Activated naive CD4-positive, alpha-beta T cell treated with anti-CD3 and anti-CD28 coated beads, Interleukin-2, amount 10 ng/mL, durations not matched to agents 7 days and 5 days (primary cell): Measurements from ENCODE around the gene RAB8B.

Source experiments
- CTCF ChIA-PET: fragments of 350-600 bp; sonication (Branson Sonifier 250); formaldehyde crosslinking; loops from one replicate; lab custom pipeline; 2021; ENCODE audit warnings: antibody characterized with exemption; lab: Charles Lee
- DNase-seq: peaks from one replicate; pipeline ENCODE4 v3.0.0-alpha.2; 2020
- H3K27ac Mint-ChIP-seq: one replicate; pipeline ENCODE4 v1.8.0; 2021; ENCODE audit warnings: mild to moderate bottlenecking, moderate library complexity, mixed read lengths
- H3K27me3 Mint-ChIP-seq: one replicate; pipeline ENCODE4 v1.8.0; 2021; ENCODE audit warnings: mild to moderate bottlenecking, mixed read lengths
- H3K36me3 Mint-ChIP-seq: one replicate; pipeline ENCODE4 v1.8.0; 2021; ENCODE audit warnings: mixed read lengths
- H3K4me1 Mint-ChIP-seq: one replicate; pipeline ENCODE4 v1.8.0; 2021; ENCODE audit warnings: mixed read lengths
- H3K4me3 Mint-ChIP-seq: one replicate; pipeline ENCODE4 v1.8.0; 2021; ENCODE audit warnings: mild to moderate bottlenecking, moderate library complexity, mixed read lengths
- H3K9me3 Mint-ChIP-seq: one replicate; pipeline ENCODE4 v1.8.0; 2021; ENCODE audit warnings: mixed read lengths

Gene RAB8B

DNA sequence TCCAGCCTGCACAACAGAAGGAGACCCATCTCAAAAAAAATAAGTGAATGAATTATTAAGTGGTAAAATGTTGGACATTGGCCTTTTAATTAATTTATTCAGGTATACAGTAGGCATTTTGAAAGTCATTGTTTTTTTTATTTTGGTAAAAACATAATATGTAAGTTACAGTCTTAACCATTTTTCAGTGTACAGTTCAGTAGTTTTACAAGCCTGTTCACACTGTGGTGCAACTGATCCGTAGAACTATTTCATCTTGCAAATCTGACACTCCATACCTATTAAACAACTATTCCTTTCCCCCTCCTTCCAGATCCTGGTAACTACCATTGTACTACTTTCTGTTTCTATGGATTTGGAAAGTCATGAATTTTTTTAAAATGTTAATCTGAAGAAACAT is 51.9 kb downstream of the RAB8B start:
- Mint-ChIP-seq H3K36me3 (peaks cover 55% of the 10 kb centered on the region), H3K27ac (no peak overlapping the region), H3K9me3 (peaks cover 3% of the 10 kb centered on the region), H3K27me3 (no peaks in the 10 kb centered on the region), H3K4me3 (no peak overlapping the region), H3K4me1 (peaks cover 55% of the 10 kb centered on the region)
- no peak for DNase-seq
- CTCF ChIA-PET: no interaction called here

DNA sequence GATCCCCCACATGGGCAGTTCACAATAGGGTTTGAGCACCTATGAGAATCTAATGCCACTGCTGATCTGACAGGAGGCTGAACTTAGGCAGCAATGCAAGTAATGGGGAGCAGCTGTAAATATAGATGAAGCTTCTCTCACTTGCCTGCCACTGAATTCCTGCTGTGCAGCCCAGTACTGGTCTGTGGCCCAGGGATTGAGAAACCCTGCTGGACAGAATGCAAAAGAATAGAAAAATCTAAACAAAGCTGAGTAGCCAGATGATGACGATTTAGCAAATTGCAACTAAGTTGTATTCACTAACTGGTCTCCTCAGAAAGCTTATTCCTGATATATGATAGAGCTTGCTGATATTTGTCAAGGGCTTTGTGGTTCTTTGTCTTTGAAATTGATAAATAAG is 53.7 kb downstream of the RAB8B start:
- H3K27me3 Mint-ChIP-seq: no peaks in the 10 kb centered on the region
- H3K27ac Mint-ChIP-seq: no peak overlapping the region
- CTCF ChIA-PET: interaction anchor here (1.0 to 1.1 kb wide), 2 partner anchors 47 to 54 kb away, joined by 3 read pairs; partner anchors contain the start of gene RAB8B
- DNase-seq: no peak
- peaks cover 49% of the 10 kb centered on the region for H3K4me1 Mint-ChIP-seq
- peaks cover 3% of the 10 kb centered on the region for H3K9me3 Mint-ChIP-seq
- H3K4me3 Mint-ChIP-seq: no peak overlapping the region
- H3K36me3 Mint-ChIP-seq: peaks cover 57% of the 10 kb centered on the region

DNA sequence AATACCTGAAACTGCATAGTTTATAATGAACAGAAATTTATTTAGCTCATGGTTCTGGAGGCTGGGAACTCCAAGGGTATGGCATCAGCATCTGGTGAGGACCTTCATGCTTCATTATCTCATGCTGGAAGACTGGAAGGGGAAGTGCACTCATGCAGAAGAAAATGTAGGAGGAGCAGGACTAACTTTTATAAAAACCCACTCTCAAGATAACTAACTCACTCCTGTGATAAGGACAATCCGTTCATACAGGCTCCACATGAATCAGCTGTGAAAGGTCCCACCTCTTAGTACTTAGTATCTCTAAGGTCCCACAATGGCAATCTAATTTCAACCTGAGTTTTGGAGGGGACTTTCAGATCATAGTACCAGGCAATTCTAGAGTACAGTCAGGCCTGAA is 54.4 kb downstream of the RAB8B start:
- peaks cover 44% of the 10 kb centered on the region for H3K4me1 Mint-ChIP-seq
- H3K27me3 Mint-ChIP-seq: no peaks in the 10 kb centered on the region
- H3K4me3 Mint-ChIP-seq: no peak overlapping the region
- H3K9me3 Mint-ChIP-seq: peaks cover 3% of the 10 kb centered on the region
- H3K36me3 Mint-ChIP-seq: peaks cover 58% of the 10 kb centered on the region
- DNase-seq: no peak
- H3K27ac Mint-ChIP-seq: peak overlapping the region; percentile 46
- CTCF ChIA-PET: interaction anchor here (1.1 to 1.5 kb wide), 2 partner anchors 10 to 47 kb away, joined by 3 read pairs; no protein-coding TSS in a partner anchor

DNA sequence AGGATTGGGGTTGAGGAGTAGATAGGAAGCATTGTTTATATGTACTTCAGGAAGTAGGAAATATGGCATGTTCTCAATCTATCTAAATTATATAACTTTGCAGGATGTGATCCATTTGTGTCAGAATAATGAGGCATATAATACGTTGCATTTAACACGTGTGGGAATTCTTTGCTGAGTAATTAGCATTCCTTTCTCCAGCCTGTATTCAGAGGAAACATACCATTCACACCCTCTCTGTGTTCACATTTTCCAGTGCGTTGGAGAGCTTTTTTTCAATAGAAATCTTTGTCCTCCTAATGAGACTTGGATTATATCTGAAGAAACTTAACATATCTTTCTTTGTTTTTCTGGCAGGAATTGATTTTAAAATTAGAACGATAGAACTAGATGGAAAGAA is 55.0 kb downstream of the RAB8B start:
- DNase-seq: no peak
- H3K27ac Mint-ChIP-seq: peak overlapping the region; percentile 77

DNA sequence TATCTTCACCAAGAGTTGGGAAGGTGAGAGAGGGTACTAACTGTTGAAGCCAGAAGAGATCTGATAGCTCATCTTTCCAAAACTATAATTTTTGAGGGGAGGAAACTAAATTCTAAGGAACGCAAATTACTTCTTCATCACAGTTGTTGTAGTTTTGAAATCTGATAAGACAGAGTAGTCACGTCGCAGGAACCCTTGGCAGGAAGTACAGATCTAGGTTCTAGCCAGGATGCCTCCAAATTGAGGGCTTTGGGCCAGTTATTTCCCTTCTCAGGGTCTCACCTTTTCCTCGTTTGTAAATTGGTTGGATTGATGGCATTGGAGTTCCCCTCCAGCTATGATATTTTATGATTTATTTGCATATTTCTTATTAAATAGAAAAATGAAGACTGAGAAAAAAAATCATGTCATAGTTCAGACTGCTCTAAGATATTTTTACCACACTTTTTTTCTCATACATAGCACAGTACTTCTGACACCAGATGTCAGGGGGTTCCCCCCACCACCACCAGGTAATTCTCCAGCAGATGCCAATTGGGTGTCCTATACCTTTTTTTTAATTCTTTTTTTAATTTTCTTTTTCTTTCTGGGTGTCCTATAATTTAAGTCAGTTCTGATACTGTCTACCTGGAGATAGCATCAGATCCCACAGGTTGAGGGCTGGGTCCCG is 55.7 kb downstream of the RAB8B start:
- peak; percentile 26 for DNase-seq
- Mint-ChIP-seq H3K27ac (peak overlapping the region; percentile 77), H3K27me3 (no peaks in the 10 kb centered on the region), H3K36me3 (peaks cover 61% of the 10 kb centered on the region), H3K9me3 (peaks cover 3% of the 10 kb centered on the region), H3K4me3 (no peak overlapping the region), H3K4me1 (peaks cover 35% of the 10 kb centered on the region)
- CTCF ChIA-PET: interaction anchor here (1.5 kb wide), 1 partner anchor 11 kb away, joined by 3 read pairs; no protein-coding TSS in a partner anchor

More for the DNA sequence above, 55.0 kb downstream of the RAB8B start:
- CTCF ChIA-PET: interaction anchor here (1.5 kb wide), 1 partner anchor 10 kb away, joined by 3 read pairs; no protein-coding TSS in a partner anchor
- Mint-ChIP-seq H3K36me3 (peaks cover 62% of the 10 kb centered on the region), H3K27me3 (no peaks in the 10 kb centered on the region), H3K9me3 (peaks cover 3% of the 10 kb centered on the region), H3K4me1 (peaks cover 40% of the 10 kb centered on the region), H3K4me3 (no peak overlapping the region)

- H3K4me1 Mint-ChIP-seq: peaks cover 33% of the 10 kb centered on the region
Measured at GRCh38 chr15:63246691-63247469, 57.5 kb downstream of the RAB8B start.

DNA sequence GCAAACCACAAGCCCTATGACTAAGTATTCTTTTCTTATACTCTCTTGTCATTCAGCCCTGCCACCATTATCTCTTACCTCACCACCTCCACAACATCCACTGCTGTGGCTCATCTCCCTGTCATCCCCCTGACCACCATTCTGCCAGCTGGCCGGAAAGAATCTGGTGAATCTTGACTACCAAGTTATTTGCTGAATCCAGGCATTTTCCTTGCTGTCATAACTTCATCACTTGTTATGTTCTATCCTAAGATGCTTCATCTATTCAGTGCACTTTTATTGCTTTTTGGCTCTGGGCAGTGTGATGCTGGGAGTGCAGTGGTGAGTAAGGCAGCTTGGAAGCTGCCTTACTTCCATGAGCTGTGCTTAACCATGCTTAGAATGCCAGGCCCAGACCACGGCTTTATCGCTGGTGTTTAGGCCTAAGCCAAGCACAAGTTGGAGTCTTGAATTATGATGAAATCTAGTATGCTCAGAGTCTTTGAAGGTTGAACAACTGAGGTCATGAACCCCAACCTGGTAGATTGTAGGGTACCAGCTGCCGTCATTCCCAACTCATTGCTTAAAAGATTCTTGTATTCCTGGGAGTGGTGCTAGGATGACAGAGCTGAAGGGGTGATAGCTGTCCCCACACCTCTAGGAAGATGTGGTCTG is 61.0 kb downstream of the RAB8B start:
- no peak for DNase-seq
- Mint-ChIP-seq H3K27me3 (no peaks in the 10 kb centered on the region), H3K4me1 (peaks cover 12% of the 10 kb centered on the region), H3K4me3 (no peak overlapping the region), H3K27ac (peak overlapping the region; percentile 8), H3K36me3 (peaks cover 70% of the 10 kb centered on the region), H3K9me3 (no peaks in the 10 kb centered on the region)
- CTCF ChIA-PET: no interaction called here

More at GRCh38 chr15:63246691-63247469, 57.5 kb downstream of the RAB8B start:
- Mint-ChIP-seq H3K36me3 (peaks cover 73% of the 10 kb centered on the region), H3K27me3 (no peaks in the 10 kb centered on the region), H3K27ac (peak overlapping the region; percentile 11), H3K4me3 (no peak overlapping the region), H3K9me3 (peaks cover 3% of the 10 kb centered on the region)
- DNase-seq: no peak
- CTCF ChIA-PET: interaction anchor here (1.2 kb wide), 1 partner anchor 15 kb away, joined by 3 read pairs; no protein-coding TSS in a partner anchor

DNA sequence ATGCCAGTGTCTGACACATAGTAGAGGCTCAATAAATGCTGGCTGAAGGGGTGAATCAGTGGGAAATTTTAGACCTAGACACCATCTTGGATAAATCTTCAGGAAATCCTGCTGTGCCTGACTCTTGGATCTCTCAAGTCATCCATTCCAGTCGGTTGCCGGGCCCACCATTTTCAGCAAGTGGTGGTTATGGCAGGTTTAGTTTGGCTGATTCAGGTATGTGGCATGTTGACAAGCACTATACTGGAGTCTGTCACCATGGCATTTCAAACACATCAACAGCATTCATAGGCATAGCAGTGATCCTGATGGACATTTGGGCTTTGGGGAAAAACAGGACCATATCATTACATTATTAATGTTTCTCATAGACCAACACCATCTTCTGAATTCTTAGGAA is 62.3 kb downstream of the RAB8B start:
- H3K27ac Mint-ChIP-seq: no peak overlapping the region
- no peak for DNase-seq
- CTCF ChIA-PET: no interaction called here
- H3K9me3 Mint-ChIP-seq: no peaks in the 10 kb centered on the region
- H3K4me3 Mint-ChIP-seq: no peak overlapping the region
- H3K4me1 Mint-ChIP-seq: peaks cover 8% of the 10 kb centered on the region
- H3K36me3 Mint-ChIP-seq: peaks cover 70% of the 10 kb centered on the region
- no peaks in the 10 kb centered on the region for H3K27me3 Mint-ChIP-seq

DNA sequence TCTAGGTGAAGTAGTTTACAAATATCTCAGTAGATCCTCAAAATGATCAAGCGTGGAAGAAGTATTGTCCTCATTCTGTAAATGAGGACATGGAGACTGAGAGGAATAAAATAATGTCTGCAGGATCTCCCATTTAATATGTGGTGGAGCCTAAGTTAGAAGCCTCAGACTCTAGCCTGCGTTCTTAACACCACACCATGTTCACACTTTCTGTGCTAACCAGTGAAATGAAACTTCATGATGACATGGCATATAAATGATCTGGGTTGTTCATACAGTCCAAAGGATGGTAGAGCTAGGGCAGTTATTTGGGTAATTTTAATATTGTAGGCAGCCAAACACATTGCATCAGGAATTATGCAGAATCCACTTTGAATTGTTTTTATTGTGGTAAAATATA is 62.9 kb downstream of the RAB8B start:
- no peak overlapping the region for H3K27ac Mint-ChIP-seq
- CTCF ChIA-PET: no interaction called here

GRCh38 chr15:63254991-63255390 is 65.6 kb downstream of the RAB8B start:
- Mint-ChIP-seq H3K36me3 (peaks cover 66% of the 10 kb centered on the region), H3K4me3 (no peak overlapping the region), H3K9me3 (no peaks in the 10 kb centered on the region), H3K27me3 (no peaks in the 10 kb centered on the region), H3K27ac (no peak overlapping the region), H3K4me1 (peaks cover 4% of the 10 kb centered on the region)
- CTCF ChIA-PET: no interaction called here
- DNase-seq: no peak

More for the DNA sequence above, 62.9 kb downstream of the RAB8B start:
- peaks cover 65% of the 10 kb centered on the region for H3K36me3 Mint-ChIP-seq
- DNase-seq: no peak
- H3K4me1 Mint-ChIP-seq: peaks cover 4% of the 10 kb centered on the region
- no peak overlapping the region for H3K4me3 Mint-ChIP-seq
- H3K27me3 Mint-ChIP-seq: no peaks in the 10 kb centered on the region
- H3K9me3 Mint-ChIP-seq: no peaks in the 10 kb centered on the region

GRCh38 chr15:63255489-63255990 is 66.1 kb downstream of the RAB8B start:
- Mint-ChIP-seq H3K27me3 (no peaks in the 10 kb centered on the region), H3K4me1 (peaks cover 3% of the 10 kb centered on the region), H3K9me3 (no peaks in the 10 kb centered on the region), H3K4me3 (no peak overlapping the region), H3K27ac (peak overlapping the region; percentile 42), H3K36me3 (peaks cover 64% of the 10 kb centered on the region)
- no peak for DNase-seq
- CTCF ChIA-PET: no interaction called here

GRCh38 chr15:63256433-63257274 is 67.2 kb downstream of the RAB8B start:
- DNase-seq: no peak
- H3K27ac Mint-ChIP-seq: peak overlapping the region; percentile 42
- CTCF ChIA-PET: interaction anchor here (0.6 to 1.1 kb wide), 2 partner anchors 91 to 212 kb away, joined by 3 read pairs; no protein-coding TSS in a partner anchor
- no peaks in the 10 kb centered on the region for H3K27me3 Mint-ChIP-seq
- H3K4me3 Mint-ChIP-seq: no peak overlapping the region
- no peaks in the 10 kb centered on the region for H3K9me3 Mint-ChIP-seq
- peaks cover 63% of the 10 kb centered on the region for H3K36me3 Mint-ChIP-seq
- H3K4me1 Mint-ChIP-seq: peaks cover 3% of the 10 kb centered on the region

- no peaks in the 10 kb centered on the region for H3K9me3 Mint-ChIP-seq
- CTCF ChIA-PET: no interaction called here
- DNase-seq: no peak
- H3K27ac Mint-ChIP-seq: no peak overlapping the region
- H3K27me3 Mint-ChIP-seq: no peaks in the 10 kb centered on the region
- H3K4me1 Mint-ChIP-seq: peaks cover 3% of the 10 kb centered on the region
- peaks cover 65% of the 10 kb centered on the region for H3K36me3 Mint-ChIP-seq
- H3K4me3 Mint-ChIP-seq: no peak overlapping the region
Measured at GRCh38 chr15:63258658-63259057, 69.3 kb downstream of the RAB8B start.
